GM21619 (cell line): Measurements from ENCODE around the gene TMEM132A.

Experiments used
- ATAC-seq: cut with Tn5 transposase; IDR thresholded peaks from one replicate; pipeline ENCODE4 v1.9.1; 2021; ENCODE audit not compliant: unreplicated experiment

The TMEM132A gene, protein sequence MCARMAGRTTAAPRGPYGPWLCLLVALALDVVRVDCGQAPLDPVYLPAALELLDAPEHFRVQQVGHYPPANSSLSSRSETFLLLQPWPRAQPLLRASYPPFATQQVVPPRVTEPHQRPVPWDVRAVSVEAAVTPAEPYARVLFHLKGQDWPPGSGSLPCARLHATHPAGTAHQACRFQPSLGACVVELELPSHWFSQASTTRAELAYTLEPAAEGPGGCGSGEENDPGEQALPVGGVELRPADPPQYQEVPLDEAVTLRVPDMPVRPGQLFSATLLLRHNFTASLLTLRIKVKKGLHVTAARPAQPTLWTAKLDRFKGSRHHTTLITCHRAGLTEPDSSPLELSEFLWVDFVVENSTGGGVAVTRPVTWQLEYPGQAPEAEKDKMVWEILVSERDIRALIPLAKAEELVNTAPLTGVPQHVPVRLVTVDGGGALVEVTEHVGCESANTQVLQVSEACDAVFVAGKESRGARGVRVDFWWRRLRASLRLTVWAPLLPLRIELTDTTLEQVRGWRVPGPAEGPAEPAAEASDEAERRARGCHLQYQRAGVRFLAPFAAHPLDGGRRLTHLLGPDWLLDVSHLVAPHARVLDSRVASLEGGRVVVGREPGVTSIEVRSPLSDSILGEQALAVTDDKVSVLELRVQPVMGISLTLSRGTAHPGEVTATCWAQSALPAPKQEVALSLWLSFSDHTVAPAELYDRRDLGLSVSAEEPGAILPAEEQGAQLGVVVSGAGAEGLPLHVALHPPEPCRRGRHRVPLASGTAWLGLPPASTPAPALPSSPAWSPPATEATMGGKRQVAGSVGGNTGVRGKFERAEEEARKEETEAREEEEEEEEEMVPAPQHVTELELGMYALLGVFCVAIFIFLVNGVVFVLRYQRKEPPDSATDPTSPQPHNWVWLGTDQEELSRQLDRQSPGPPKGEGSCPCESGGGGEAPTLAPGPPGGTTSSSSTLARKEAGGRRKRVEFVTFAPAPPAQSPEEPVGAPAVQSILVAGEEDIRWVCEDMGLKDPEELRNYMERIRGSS

DNA sequence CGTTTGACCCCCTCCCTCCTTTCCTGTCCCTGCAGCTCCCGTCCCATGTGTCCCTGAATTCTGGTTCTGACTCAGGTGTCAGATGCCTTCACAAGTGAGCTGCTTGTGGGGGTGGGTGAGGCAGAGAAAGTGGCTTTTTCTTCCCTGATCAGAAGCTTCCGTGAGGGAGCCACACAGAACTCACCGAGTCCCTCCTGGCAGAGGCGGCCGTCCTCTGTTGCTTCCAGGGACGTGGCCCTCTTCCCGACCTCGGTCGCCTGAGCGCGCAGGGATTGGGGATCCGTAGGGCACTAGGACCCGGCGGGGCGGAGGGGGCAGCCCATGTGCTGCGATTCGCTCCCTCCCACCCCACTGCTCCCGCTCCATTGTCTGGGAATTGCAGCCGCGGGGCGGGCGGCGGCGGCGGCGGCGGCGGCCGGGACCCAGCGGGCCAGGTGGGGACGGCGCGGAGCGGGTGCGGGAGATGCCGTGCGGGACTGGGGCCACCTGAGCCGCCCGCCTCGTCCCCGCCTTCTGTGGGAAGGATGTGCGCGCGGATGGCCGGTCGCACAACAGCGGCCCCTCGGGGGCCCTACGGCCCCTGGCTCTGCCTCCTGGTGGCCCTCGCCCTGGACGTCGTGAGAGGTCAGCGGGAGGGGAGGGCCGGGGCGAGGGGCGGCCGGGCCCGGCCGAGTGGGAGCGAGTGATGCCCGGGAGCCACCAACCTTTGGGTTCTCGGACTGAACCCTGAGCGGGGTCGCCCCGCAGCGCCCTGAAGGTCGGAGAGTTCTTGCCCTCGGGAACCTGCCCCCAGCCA is at the start of gene TMEM132A:
Gene TMEM132A, plus strand, starts transcription at position 351 of the 796 bp plus-strand sequence. Its CDS starts 174 bp downstream, at position 525.
- ATAC-seq: no peak

GRCh38 chr11:60875366-60876167 is 48.7 kb upstream of the TMEM132A start:
- no peak for ATAC-seq

- no peak for ATAC-seq
These were observed 48.1 kb upstream of the TMEM132A start for GRCh38 chr11:60876168-60876485.

- no peak for ATAC-seq
These were observed 45.8 kb upstream of the TMEM132A start for GRCh38 chr11:60878245-60879101.

- ATAC-seq: no peak
These were observed 45.2 kb upstream of the TMEM132A start for GRCh38 chr11:60879104-60879503.

DNA sequence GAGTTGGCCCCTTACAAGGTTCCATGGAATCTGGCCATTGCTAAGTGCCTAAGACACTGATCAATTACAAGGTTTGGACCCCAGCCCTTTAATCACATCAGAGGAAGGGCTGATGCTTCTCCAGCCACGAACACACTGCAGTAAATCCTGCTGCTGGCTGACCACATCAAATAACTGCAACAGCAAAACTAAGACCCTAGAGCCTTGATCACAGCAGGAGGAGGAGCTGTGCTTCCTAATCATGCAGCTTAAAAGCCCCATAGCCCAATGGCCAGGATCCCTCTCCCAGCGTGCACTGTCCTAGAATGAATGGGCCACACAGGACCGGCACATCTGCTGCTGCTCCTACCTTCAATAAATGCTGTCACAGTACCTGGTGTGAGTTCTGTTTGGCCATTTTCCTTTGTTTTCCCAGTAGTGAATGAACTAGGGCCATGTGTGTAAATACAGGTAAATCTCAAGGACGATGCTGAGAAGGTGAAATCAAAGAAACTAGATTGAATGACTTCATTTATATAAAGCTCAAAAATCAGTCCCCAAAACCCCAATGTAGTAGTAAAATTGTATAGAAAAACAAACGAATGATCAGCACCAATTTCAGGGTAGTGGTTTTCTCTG is 44.2 kb upstream of the TMEM132A start:
- no peak for ATAC-seq

DNA sequence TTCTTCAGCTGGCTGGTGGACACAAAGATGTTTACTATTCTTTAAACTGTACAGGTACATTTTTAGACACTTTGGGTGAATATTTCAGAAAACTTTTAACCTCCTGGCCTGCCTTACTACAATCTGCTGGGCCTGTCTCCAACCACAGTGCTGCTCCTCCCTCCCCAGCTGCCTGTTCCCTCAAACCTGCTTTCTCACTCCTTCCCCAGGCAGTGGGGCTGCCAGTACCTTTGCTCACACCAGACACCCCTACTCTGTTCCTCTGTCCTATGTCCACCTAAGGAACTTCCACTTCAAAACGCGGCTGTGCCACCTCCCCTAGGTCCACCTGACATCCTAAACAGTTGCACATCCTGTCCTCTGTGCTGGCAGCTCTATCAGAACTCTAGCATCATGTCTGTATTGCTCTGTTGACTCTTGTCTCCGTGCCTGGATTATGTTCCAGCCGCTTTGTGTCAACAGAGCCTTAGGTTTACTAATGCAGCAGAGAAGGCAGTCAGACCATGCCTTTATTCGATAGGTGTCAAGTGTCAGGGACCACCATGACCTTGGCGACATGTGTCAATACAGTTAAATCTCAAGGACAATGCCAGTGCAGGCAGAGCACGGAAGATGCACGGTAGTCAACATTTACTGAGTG is 43.5 kb upstream of the TMEM132A start:
- ATAC-seq: no peak

DNA sequence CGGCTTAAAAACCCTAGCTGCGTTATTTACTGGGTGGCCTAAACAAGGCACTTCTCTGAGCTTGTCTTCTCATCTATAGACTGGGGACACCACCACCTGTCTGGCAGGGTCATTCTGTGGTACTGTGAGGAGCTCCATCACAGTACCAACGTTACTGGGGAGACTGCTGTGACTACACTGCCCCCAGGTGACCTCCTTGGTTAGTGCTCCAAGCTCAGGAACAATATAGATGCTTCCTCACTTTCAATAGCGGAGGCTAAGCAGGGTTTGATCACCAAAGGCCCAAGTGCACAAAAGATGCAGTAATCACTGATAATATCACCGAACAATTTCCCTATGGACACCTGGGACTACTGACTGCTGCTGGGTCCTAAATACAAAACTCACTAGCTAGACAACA is 36.7 kb upstream of the TMEM132A start:
- no peak for ATAC-seq

DNA sequence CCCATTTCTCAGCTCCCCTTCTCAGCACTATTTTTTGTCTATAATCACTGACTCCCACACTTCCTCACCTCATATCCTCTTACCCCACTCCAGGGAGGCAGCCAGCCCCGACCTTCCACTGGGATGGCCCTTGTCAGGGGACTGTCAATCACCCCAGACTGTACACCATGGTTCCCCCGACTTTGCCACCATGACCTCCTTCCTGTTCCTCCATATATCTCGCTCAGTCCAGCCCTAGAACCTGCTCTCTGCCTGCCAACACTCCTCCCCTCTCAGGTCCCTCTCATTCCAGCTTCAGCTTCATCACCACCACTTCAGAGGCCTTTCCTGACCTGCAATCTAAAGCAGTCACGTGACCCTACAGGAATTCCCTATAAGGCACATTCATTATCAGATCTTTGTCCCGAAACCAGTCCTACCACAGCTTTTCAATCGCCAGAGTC is 34.4 kb upstream of the TMEM132A start:
- ATAC-seq: no peak

- ATAC-seq: no peak
These were observed 33.6 kb upstream of the TMEM132A start for GRCh38 chr11:60890696-60891095.

GRCh38 chr11:60891103-60891741 is 33.0 kb upstream of the TMEM132A start:
- ATAC-seq: no peak

GRCh38 chr11:60895687-60896086 is 28.6 kb upstream of the TMEM132A start:
- ATAC-seq: no peak

DNA sequence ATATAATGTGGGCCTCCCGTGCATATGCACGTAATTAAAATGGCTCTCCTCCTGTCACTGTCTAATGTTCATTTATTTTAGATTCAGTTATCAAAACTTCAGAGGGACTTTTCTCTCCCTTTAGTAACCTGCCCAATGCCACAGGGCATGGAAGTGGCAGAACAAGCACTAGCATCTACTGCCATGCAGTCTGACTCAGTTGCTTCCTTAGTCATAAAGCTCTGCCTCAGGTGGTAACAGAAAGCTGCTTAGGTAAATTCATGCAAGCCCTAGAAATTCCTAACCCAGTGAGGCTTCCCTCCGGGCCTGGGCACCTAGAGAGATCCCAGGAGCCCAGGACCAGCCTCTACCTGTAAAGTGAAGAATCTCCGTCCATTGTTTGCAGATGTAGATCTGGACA is 26.8 kb upstream of the TMEM132A start:
- no peak for ATAC-seq

- no peak for ATAC-seq
These were observed 25.0 kb upstream of the TMEM132A start for GRCh38 chr11:60899046-60899936.

DNA sequence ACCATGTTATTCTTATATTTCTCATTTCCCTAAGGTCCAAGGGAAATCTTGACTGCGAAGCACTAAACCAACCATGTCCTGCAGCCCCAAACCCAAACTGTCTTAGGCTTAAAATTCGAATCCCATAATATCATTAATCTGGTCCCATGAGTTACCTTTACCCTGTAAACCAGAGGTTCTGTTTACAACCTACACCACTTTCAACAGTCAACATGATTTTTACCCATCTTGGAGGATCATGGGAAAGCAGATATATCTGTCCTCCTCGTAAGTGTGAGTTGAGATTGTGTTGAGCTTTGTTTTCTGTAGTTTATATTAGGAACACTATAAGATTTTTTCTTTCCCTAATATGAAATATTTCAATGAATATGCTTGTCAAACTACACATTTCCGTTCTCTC is 24.3 kb upstream of the TMEM132A start:
- no peak for ATAC-seq

- no peak for ATAC-seq
These were observed 23.4 kb upstream of the TMEM132A start for GRCh38 chr11:60900673-60901404.
